Ovary (tissue), 9 donors: ENCODE measurements around the gene AGPAT4. TPM values are rescaled to one million over a fixed set of nuclear protein-coding genes. Genes with fewer than 3 reads are reported as not detected.

Experiments used
- DNase-seq, 5 donors: peaks; one replicate each; pipeline ENCODE4 v3.0.0-alpha.2; 2019 to 2020
- H3K27ac ChIP-seq, 2 donors: fragments of 200-600 bp; one replicate each; pipeline versions ENCODE4 v1.5.1 to v1.8.0; 2019 to 2022
- H3K27me3 ChIP-seq: fragments of 200-600 bp; one replicate; pipeline ENCODE4 v1.8.0; 2022
- H3K36me3 ChIP-seq: fragments of 200-600 bp; sonication (generic); one replicate; pipeline ENCODE4 v1.5.1; 2019
- H3K4me1 ChIP-seq: one replicate; pipeline ENCODE4 v1.8.1; 2013; ENCODE audit warnings: mild to moderate bottlenecking, moderate library complexity; ENCODE audit not compliant: insufficient read depth
- H3K4me3 ChIP-seq: fragments of 200-600 bp; sonication (generic); one replicate; pipeline ENCODE4 v1.5.1; 2017
- H3K9me3 ChIP-seq, 2 donors: fragments of 200-600 bp in 1 of 2; sonication (generic) in 1 of 2; one replicate each; pipeline versions ENCODE4 v1.5.1 to v1.8.1; 2013 to 2019; ENCODE audit warnings: mild to moderate bottlenecking in 1 of 2, moderate library complexity in 1 of 2
- EP300 ChIP-seq: sonication (generic); formaldehyde crosslinking; IDR thresholded peaks from one replicate; pipeline ENCODE4 v1.6.1; 2017; ENCODE audit warnings: antibody characterized with exemption
- POLR2A ChIP-seq: fragments of 450-650 bp; IDR thresholded peaks from one replicate; pipeline ENCODE4 v1.6.1; 2017; ENCODE audit warnings: antibody characterized with exemption, mild to moderate bottlenecking, moderate library complexity
- WGBS, 3 donors: extraction: QIAGEN DNeasy Blood & Tissue Kit in 1 of 3; methylation state at CpG; one replicate each; pipeline versions ENCODE4 v1.1.5 to v1.1.7; 2013 to 2017; 5-methylcytosine and 5-hydroxymethylcytosine counted together
- intact Hi-C, 4 donors: fragments of 100-400 bp; cut with DNase I; formaldehyde crosslinking; loops; one replicate each; pipeline versions ENCODE4 v1.11.0 to v1.15.1; 2022 to 2023
- polyA plus RNA-seq, 2 donors: library from polyadenylated mRNA; stranded (reverse); fragments of 200-250 nt in 1 of 2; fragments of 350-450 nt in 1 of 2; fragmentation: Illumina TruSeq in 1 of 2; extraction: RNeasy Lipid Tissue Mini Kit (QIAGEN cat#74804) in 1 of 2; gene quantifications; one replicate each; pipeline ENCODE4 v1.2.3, GENCODE V29; 2013 to 2014
- total RNA-seq, 7 donors: library from RNA; depleted of rRNA in 2 of 7; stranded (reverse); fragments of >200 nt in 2 of 7; fragmentation: NEBNext Ultra II Directional in 3 of 7; extraction: Animal tissue kit (Norgen Biotek cat#: 25700) in 3 of 7; gene quantifications; one replicate each; pipeline versions ENCODE4 v1.1.0 to v1.2.4, GENCODE V29; 2016 to 2023
- TF ChIP-seq, protein P1 (sequence below), 3 donors: fragments of 450-650 bp in 2 of 3; fragments of 200-600 bp in 1 of 3; IDR thresholded peaks; one replicate each; pipeline versions ENCODE4 v1.5.1 to v1.8.0; 2016 to 2022; ENCODE audit warnings: antibody characterized with exemption in 3 of 3, mild to moderate bottlenecking in 1 of 3
- donor health status: DM: no; HTN: no; CAD: no; lungs with moderate emphysema.
- donor health status: DM: no; HTN: no; CAD: no.
- donor health status: Bipolar disorder and iron deficiency.
- donor health status: DM: yes; HTN: yes; CAD: no.
- donor health status: DM: no; HTN: no; CAD: no.
- donor health status: DM: yes; HTN: yes; CAD: no.

AGPAT4 gene
- total and polyA plus RNA-seq, 9 donors, result 4.4 to 13.7 (median 8.9) TPM

DNA sequence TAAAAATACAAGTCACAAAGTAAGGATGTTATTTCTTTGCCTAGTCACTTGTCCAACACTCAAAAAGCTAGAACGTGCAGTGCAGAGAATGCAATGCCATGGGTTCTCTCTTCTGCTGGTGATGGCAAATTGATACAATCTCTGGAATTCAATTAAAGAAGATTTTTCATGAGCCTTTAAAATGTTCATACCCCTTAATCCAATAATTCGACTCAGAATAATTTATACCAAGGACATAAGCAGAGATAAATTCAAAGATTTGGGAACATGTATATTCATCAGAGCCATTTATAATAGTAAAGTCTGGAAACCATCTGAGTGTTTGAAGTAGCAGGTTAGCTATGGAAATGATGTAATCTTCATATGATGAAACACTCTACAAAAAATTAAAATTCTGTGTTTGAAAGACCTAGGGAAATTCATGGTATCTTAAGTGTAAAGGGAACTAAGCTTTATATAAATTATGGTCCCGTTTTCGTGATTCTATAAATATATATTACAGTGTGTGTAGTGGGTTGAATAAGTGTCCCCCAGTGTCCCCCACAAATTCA lies 2.8 kb upstream of the AGPAT4 start:
- intact Hi-C loops, result no loop called here
- no peak overlapping the region for H3K4me3 ChIP-seq
- H3K36me3 ChIP-seq, result no peaks in the 10 kb centered on the region
- WGBS, 3 donors, result 85 to 91% (median 87%) methylated on average over 4 of the region's 4 CpGs
- TF ChIP-seq, protein P1, sequence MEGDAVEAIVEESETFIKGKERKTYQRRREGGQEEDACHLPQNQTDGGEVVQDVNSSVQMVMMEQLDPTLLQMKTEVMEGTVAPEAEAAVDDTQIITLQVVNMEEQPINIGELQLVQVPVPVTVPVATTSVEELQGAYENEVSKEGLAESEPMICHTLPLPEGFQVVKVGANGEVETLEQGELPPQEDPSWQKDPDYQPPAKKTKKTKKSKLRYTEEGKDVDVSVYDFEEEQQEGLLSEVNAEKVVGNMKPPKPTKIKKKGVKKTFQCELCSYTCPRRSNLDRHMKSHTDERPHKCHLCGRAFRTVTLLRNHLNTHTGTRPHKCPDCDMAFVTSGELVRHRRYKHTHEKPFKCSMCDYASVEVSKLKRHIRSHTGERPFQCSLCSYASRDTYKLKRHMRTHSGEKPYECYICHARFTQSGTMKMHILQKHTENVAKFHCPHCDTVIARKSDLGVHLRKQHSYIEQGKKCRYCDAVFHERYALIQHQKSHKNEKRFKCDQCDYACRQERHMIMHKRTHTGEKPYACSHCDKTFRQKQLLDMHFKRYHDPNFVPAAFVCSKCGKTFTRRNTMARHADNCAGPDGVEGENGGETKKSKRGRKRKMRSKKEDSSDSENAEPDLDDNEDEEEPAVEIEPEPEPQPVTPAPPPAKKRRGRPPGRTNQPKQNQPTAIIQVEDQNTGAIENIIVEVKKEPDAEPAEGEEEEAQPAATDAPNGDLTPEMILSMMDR (IDR thresholded peaks at IDR 0.05), result no peak
- TF ChIP-seq POLR2A, result no peak
- TF ChIP-seq EP300, result no peak
- no peaks in the 10 kb centered on the region for H3K4me1 ChIP-seq
- H3K27me3 ChIP-seq, result no peaks in the 10 kb centered on the region
- H3K27ac ChIP-seq, result no peak overlapping the region
- no peaks in the 10 kb centered on the region for H3K9me3 ChIP-seq
- no peak for DNase-seq

DNA sequence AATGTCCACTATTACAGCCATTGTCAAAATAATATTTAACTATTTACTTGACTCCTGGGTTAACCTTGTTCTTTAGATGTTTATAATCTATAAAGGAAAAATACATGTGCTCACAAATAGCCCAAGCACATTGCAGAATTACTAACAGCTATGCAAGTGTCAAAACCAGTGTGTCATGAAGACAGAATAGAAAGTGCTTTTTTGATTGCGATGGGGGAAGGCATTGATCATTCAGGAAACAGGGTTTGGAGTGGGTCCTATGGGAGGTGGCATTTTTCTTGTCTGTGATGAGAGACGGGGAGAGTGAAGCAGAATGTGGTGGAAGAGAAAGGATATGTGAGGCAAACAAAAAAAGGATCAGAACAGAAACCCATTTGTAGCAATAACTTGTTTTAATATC lies 1.0 kb upstream of the AGPAT4 start:
- Histone ChIP-seq H3K36me3 (no peaks in the 10 kb centered on the region), H3K9me3 (no peaks in the 10 kb centered on the region), H3K27ac (no peak overlapping the region), H3K27me3 (no peaks in the 10 kb centered on the region), H3K4me1 (no peaks in the 10 kb centered on the region), H3K4me3 (no peak overlapping the region)
- 56 to 82% (median 79%) methylated on average over 2 of the region's 2 CpGs for WGBS, 3 donors
- intact Hi-C loops, result no loop called here
- DNase-seq, result no peak
- TF ChIP-seq EP300, result no peak
- TF ChIP-seq POLR2A, result no peak
- TF ChIP-seq, protein P1 (IDR thresholded peaks at IDR 0.05), result no peak

DNA sequence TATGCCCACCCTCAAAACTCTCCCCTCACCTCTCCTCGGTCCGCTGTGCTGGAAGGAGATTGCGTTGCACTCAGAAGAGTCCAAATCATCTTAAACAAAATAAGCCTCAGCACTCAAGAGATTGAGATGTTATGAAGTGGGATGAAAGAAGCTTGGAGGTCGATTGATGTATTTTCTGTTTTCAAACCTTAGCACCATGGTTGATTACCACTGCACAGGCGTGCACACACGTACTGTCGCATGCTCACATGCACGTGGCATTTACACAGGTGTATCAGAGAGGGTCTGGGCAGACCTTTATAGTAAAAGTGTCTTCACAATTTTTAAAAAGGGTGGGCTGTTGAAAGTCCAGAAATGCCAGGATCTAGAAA lies 612 bp upstream of the AGPAT4 start:
- 2 to 5% (median 2%) methylated on average over 8 of the region's 8 CpGs for WGBS, 3 donors
- Histone ChIP-seq H3K36me3 (no peaks in the 10 kb centered on the region), H3K27ac (peak overlapping the region in 1 of 2 donors; percentile 36), H3K9me3 (no peaks in the 10 kb centered on the region), H3K4me1 (no peaks in the 10 kb centered on the region), H3K4me3 (peak overlapping the region; percentile 62), H3K27me3 (no peaks in the 10 kb centered on the region)
- intact Hi-C loops, result no loop called here
- no peak for DNase-seq
- TF ChIP-seq, protein P1 (IDR thresholded peaks at IDR 0.05), result no peak
- TF ChIP-seq POLR2A, result no peak
- no peak for TF ChIP-seq EP300

DNA sequence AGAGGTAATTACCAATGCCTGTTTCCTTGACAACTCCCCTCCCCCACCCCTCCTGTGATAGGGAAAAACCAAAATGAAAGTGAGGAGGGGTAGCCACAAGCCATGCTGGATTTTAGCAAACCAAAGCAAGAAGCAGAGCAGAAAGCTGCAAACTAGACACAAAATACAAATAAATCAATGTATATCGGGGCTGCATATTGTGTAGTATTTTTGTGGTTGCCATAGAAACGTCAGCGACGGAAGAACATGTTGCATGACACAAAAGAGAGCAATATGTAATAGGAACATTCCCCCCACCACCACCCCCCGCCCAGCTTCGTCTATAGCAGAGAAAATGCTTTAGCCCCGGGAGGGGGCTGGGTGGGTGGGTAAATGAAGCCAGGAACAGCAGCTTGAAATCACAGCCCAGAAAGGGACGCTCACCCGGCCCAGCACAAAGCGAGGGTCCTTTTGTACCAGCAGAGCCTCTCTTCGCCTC lies 548 bp downstream of the AGPAT4 start:
- peaks cover 5% of the 10 kb centered on the region for H3K4me1 ChIP-seq
- peak overlapping the region; percentile 62 for H3K4me3 ChIP-seq
- H3K36me3 ChIP-seq, result no peaks in the 10 kb centered on the region
- WGBS, 3 donors, result 0 to 1% (median 0%) methylated on average over 10 to 11 of the region's 11 CpGs
- H3K27me3 ChIP-seq, result no peaks in the 10 kb centered on the region
- intact Hi-C loops, result no loop called here
- DNase-seq, result peak in 2 of 5 donors; percentile 39 to 42
- TF ChIP-seq POLR2A (no peak), EP300 (no peak)
- TF ChIP-seq, protein P1 (IDR thresholded peaks at IDR 0.05), result no peak
- no peaks in the 10 kb centered on the region for H3K9me3 ChIP-seq
- no peak overlapping the region for H3K27ac ChIP-seq
